IMR-90 (cell line): ENCODE data around the gene EFNB2. TPM values are rescaled to one million over a fixed set of nuclear protein-coding genes. Genes with fewer than 3 reads are reported as not detected.
A peak's percentile ranks its signal among the peaks of the same experiment; 100 is the strongest.

Source experiments
- ATAC-seq: fragments of 200-7000 bp; cut with Tn5 transposase; 2 replicates; pipeline ENCODE4 v1.9.1; 2020; ENCODE audit warnings: low read depth, mild to moderate bottlenecking, moderate library complexity
- BruUV-seq: library from RNA; stranded (reverse); fragments of 400-500 nt; replicated peaks from 2 replicates; lab custom pipeline; 2021; lab: Mats Ljungman, UMichigan
- CTCF ChIA-PET: fragments of 300-600 bp; formaldehyde crosslinking; extraction: SDS; loops from one replicate; lab custom pipeline; 2021; ENCODE audit warnings: antibody characterized with exemption; lab: Yijun Ruan, JAX
- POLR2A ChIA-PET: fragments of 300-600 bp; sonication (Branson Sonifier 250); formaldehyde crosslinking; loops from one replicate; lab custom pipeline; 2022; ENCODE audit warnings: antibody characterized with exemption; ENCODE audit not compliant: unreplicated experiment; lab: Charles Lee
- DNase-seq: peaks from one replicate; pipeline ENCODE4 v3.0.0; 2013
- H2AFZ ChIP-seq: replicated peaks from 2 replicates; pipeline ENCODE3; 2013; ENCODE audit warnings: low read length, mild to moderate bottlenecking; ENCODE audit not compliant: poor library complexity
- H2AK5ac ChIP-seq: 2 replicates; pipeline ENCODE4 v1.6.1; 2013; ENCODE audit warnings: low read depth, low read length, inconsistent platforms
- H2AK9ac ChIP-seq: replicated peaks from 2 replicates; pipeline ENCODE3; 2013; ENCODE audit warnings: mild to moderate bottlenecking, low read depth, low read length, moderate library complexity; ENCODE audit not compliant: poor library complexity
- H2BK120ac ChIP-seq: 2 replicates; pipeline ENCODE4 v1.6.1; 2013; ENCODE audit warnings: low read depth, low read length, inconsistent platforms
- H2BK15ac ChIP-seq: 3 replicates; pipeline ENCODE4 v1.6.1; 2013; ENCODE audit warnings: low read depth, low read length, inconsistent platforms
- H2BK20ac ChIP-seq: 2 replicates; pipeline ENCODE4 v1.6.1; 2013; ENCODE audit warnings: low read depth, mild to moderate bottlenecking, inconsistent platforms, low read length, moderate library complexity
- H2BK5ac ChIP-seq: 2 replicates; pipeline ENCODE4 v1.6.1; 2013; ENCODE audit warnings: mild to moderate bottlenecking, low read depth, low read length, inconsistent platforms; ENCODE audit not compliant: poor library complexity, severe bottlenecking
- H3K14ac ChIP-seq: replicated peaks from 2 replicates; pipeline ENCODE4 v1.6.1; 2013; ENCODE audit warnings: low read depth, low read length, inconsistent platforms
- H3K18ac ChIP-seq: 2 replicates; pipeline ENCODE4 v1.6.1; 2013; ENCODE audit warnings: low read depth, low read length, control low read depth
- H3K23ac ChIP-seq: 2 replicates; pipeline ENCODE4 v1.6.1; 2013; ENCODE audit warnings: low read depth, low read length, inconsistent platforms
- H3K27ac ChIP-seq: 2 replicates; pipeline ENCODE4 v1.5.1; 2013; ENCODE audit warnings: mild to moderate bottlenecking, control low read depth, low read length; ENCODE audit not compliant: insufficient read depth
- H3K27me3 ChIP-seq: 2 replicates; pipeline ENCODE4 v1.6.1; 2013; ENCODE audit warnings: low read length; ENCODE audit not compliant: control insufficient read depth, insufficient read depth
- H3K36me3 ChIP-seq: 2 replicates; pipeline ENCODE4 v1.6.1; 2013; ENCODE audit warnings: low read length, mixed read lengths; ENCODE audit not compliant: control insufficient read depth, insufficient read depth
- H3K4ac ChIP-seq: 2 replicates; pipeline ENCODE4 v1.6.1; 2013; ENCODE audit warnings: low read depth, low read length, inconsistent platforms
- H3K4me1 ChIP-seq: 2 replicates; pipeline ENCODE4 v1.6.1; 2013; ENCODE audit warnings: low read length, mixed read lengths; ENCODE audit not compliant: control insufficient read depth, insufficient read depth
- H3K4me2 ChIP-seq: 2 replicates; pipeline ENCODE4 v1.6.1; 2013; ENCODE audit warnings: low read depth, mild to moderate bottlenecking, control low read depth, low read length, moderate library complexity
- H3K4me3 ChIP-seq: 2 replicates; pipeline ENCODE4 v1.5.1; 2013; ENCODE audit warnings: low read depth, mild to moderate bottlenecking, control low read depth, low read length, moderate library complexity; ENCODE audit not compliant: insufficient read depth
- H3K56ac ChIP-seq: 2 replicates; pipeline ENCODE4 v1.6.1; 2013; ENCODE audit warnings: low read length, inconsistent platforms; ENCODE audit not compliant: insufficient read depth; ENCODE audit errors: extremely low read depth
- H3K79me1 ChIP-seq, 2 experiments: 2 replicates each; pipeline ENCODE4 v1.6.1; 2013; ENCODE audit warnings: low read length in 2 of 2, inconsistent platforms in 1 of 2, low read depth in 1 of 2
- H3K9ac ChIP-seq: 2 replicates; pipeline ENCODE4 v1.6.1; 2013; ENCODE audit warnings: low read depth, low read length, control low read depth
- H3K9me1 ChIP-seq: 2 replicates; pipeline ENCODE4 v1.6.1; 2013; ENCODE audit warnings: low read length, inconsistent platforms; ENCODE audit not compliant: insufficient read depth
- H3K9me3 ChIP-seq: 2 replicates; pipeline ENCODE4 v1.6.1; 2013; ENCODE audit warnings: low read length; ENCODE audit not compliant: control insufficient read depth, insufficient read depth
- H4K20me1 ChIP-seq: 2 replicates; pipeline ENCODE4 v1.6.1; 2013; ENCODE audit warnings: low read length, inconsistent platforms; ENCODE audit not compliant: insufficient read depth
- H4K5ac ChIP-seq: 2 replicates; pipeline ENCODE4 v1.6.1; 2013; ENCODE audit warnings: mild to moderate bottlenecking, low read depth, low read length, control low read depth
- H4K8ac ChIP-seq, 2 experiments: 2 replicates each; pipeline ENCODE4 v1.6.1; 2013; ENCODE audit warnings: low read depth in 2 of 2, low read length in 2 of 2, control low read depth in 1 of 2, inconsistent platforms in 1 of 2
- H4K91ac ChIP-seq: 2 replicates; pipeline ENCODE4 v1.6.1; 2013; ENCODE audit warnings: low read depth, low read length, inconsistent platforms; ENCODE audit not compliant: insufficient read depth
- MXI1 ChIP-seq: IDR thresholded peaks from 2 replicates; pipeline ENCODE4 v1.6.1; 2012; ENCODE audit warnings: low read depth, mild to moderate bottlenecking, low read length, moderate library complexity, borderline replicate concordance
- NFE2L2 ChIP-seq: fragments of 150-350 bp; IDR thresholded peaks from 2 replicates; pipeline ENCODE4 v1.6.1; 2016; ENCODE audit warnings: low read depth, mild to moderate bottlenecking, low read length
- RCOR1 ChIP-seq: IDR thresholded peaks from 2 replicates; pipeline ENCODE4 v1.6.1; 2012; ENCODE audit warnings: mild to moderate bottlenecking, low read length, improper control_type of control experiment; ENCODE audit not compliant: insufficient replicate concordance
- RFX5 ChIP-seq: IDR thresholded peaks from 2 replicates; pipeline ENCODE4 v1.8.0; 2012; ENCODE audit warnings: low read depth, mild to moderate bottlenecking, low read length, moderate library complexity
- WGBS, 2 experiments: methylation state at CpG; one replicate each; pipeline versions ENCODE4 v1.1.5 to v1.1.7; 2013; ENCODE audit warnings: missing lambda C conversion rate in 2 of 2; ENCODE audit not compliant: insufficient read length in 1 of 2; ENCODE audit errors: extremely low coverage in 2 of 2; 5-methylcytosine and 5-hydroxymethylcytosine counted together
- dilution Hi-C: fragments of 300-500 bp; cut with HindIII; formaldehyde crosslinking; loops from one replicate; pipeline ENCODE4 v1.14.3; 2018; ENCODE audit warnings: low sequenced_read_pairs; ENCODE audit not compliant: unreplicated experiment
- in situ Hi-C: fragments of 300-500 bp; cut with MboI; formaldehyde crosslinking; loops from 3 replicates; pipeline ENCODE4 v1.14.3; 2019; ENCODE audit warnings: low sequenced_read_pairs, inconsistent platforms, mixed read lengths
- intact Hi-C: fragments of 100-400 bp; cut with micrococcal nuclease; formaldehyde crosslinking; loops from 2 replicates; pipeline ENCODE4 v1.10.0; 2022
- polyA plus RNA-seq, 3 experiments: library from polyadenylated mRNA; depleted of rRNA; stranded (reverse); fragments of >200 nt; gene quantifications; 2 replicates each; pipeline ENCODE4 v1.2.3, GENCODE V29; 2012; ENCODE audit warnings: low replicate concordance in 1 of 3
- total RNA-seq: library from RNA; depleted of rRNA; stranded (reverse); fragments of >200 nt; gene quantifications from 2 replicates; pipeline ENCODE4 v1.2.3, GENCODE V29; 2012
- TF ChIP-seq, protein P1 (sequence below): fragments of 150-350 bp; IDR thresholded peaks from 2 replicates; pipeline ENCODE4 v1.6.1; 2016; ENCODE audit warnings: low read depth, mild to moderate bottlenecking, low read length, moderate library complexity, borderline replicate concordance

The EFNB2 gene
- total and polyA plus RNA-seq, 2 of the 4 experiments (the other 2 are of a cell fraction), result 5.4 to 6.0 TPM

DNA sequence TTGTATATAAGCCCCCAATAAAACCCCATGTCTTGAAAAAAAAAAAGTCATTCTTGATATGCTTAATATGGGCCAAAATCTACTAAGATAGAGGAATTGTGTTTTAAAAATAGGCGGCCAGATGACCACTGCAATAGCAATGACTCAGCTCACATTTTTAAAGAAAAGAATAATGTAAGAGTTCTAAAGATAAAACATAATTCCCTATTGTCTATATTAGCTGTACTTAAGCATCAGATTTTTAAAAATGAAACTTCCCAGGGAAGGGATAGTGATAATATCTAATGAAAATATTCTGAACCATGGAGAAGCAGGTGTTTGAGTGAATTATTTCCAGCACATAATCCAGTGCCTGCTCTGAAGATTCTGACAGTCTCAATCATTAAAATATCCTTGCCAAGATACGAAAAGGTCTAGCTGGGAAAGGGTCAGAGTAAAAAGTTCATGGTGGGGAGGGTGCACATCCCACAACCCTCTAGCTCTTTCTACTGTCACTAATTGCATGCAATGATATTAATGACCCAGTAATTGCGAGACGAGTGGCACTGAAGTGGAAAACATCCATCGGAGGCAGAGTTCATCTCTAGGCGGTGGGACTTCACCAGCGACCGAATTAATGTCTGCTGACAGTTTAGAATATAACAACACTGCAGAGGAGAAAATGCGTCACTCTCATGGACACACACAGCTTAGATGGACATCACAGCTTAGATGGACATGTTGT is 31.6 kb downstream of the EFNB2 start (continued):
- TF ChIP-seq MXI1, result no peak

DNA sequence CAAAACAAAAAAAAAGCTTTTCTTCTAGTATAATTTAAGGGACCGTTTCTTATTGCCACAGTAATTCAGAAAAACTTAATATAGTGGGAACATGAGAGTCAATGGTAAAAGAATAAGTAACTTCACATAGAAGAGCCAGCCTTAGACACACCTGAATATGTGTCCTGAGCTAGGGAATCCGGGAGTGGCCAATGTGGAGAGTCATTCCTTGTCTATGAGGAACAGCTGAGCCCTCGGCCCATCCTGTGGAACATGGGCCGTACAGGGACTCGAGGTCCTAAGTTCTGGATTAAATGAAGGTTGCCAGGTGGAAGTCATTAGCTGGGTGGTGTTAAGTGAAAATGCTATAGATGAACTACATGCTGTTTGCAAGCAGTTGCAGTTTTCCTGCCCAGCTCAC is 32.2 kb downstream of the EFNB2 start:
- no peak overlapping the region for H3K4me3 ChIP-seq
- no peak overlapping the region for H3K4me2 ChIP-seq
- H4K8ac ChIP-seq, result no peak overlapping the region
- dilution Hi-C loops, result no loop called here
- H2BK15ac ChIP-seq, result no peak overlapping the region
- CTCF ChIA-PET, result interaction anchor here (0.6 kb wide), 1 partner anchor 404 kb away, joined by 3 read pairs; no protein-coding TSS in a partner anchor
- no TSS peak for BruUV-seq
- no peaks in the 10 kb centered on the region for H3K9me1 ChIP-seq
- H3K4me1 ChIP-seq, result peaks cover 3% of the 10 kb centered on the region; the same call in 1 of the 2 replicates
- intact Hi-C loops, result no loop called here
- H4K91ac ChIP-seq, result no peak overlapping the region
- H3K14ac ChIP-seq, result no peak overlapping the region
- no peaks in the 10 kb centered on the region for H4K20me1 ChIP-seq
- no peak overlapping the region for H3K9ac ChIP-seq
- TF ChIP-seq, protein P1, sequence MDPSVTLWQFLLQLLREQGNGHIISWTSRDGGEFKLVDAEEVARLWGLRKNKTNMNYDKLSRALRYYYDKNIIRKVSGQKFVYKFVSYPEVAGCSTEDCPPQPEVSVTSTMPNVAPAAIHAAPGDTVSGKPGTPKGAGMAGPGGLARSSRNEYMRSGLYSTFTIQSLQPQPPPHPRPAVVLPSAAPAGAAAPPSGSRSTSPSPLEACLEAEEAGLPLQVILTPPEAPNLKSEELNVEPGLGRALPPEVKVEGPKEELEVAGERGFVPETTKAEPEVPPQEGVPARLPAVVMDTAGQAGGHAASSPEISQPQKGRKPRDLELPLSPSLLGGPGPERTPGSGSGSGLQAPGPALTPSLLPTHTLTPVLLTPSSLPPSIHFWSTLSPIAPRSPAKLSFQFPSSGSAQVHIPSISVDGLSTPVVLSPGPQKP, result no peak
- TF ChIP-seq RFX5 (no peak), RCOR1 (no peak), NFE2L2 (no peak)
- no peak overlapping the region for H3K4ac ChIP-seq
- 0 out of 2 replicates have a peak overlapping the region, but pooled peaks have one; percentile 17 for H2BK120ac ChIP-seq
- no peak overlapping the region for H2AFZ ChIP-seq
- H3K56ac ChIP-seq, result no peak overlapping the region
- H2BK5ac ChIP-seq, result no peak overlapping the region
- H2AK5ac ChIP-seq, result no peak overlapping the region
- no peak for ATAC-seq
- no peak for DNase-seq
- no peaks in the 10 kb centered on the region for H3K36me3 ChIP-seq
- H3K23ac ChIP-seq, result no peak overlapping the region
- no peaks in the 10 kb centered on the region for H3K9me3 ChIP-seq
- no peaks in the 10 kb centered on the region for H3K27me3 ChIP-seq
- in situ Hi-C loops, result loop anchor here (25.0 kb wide), 1 partner anchor 416 kb away; no protein-coding TSS in a partner anchor
- POLR2A ChIA-PET, result no interaction called here
- H4K5ac ChIP-seq, result no peak overlapping the region
- H3K79me1 ChIP-seq, result peaks cover 10 to 16% of the 10 kb centered on the region in 2 experiments; a peak in 1 of 4 replicates
- WGBS, 2 experiments, result 95% methylated on average over 3 of the region's 5 CpGs; no CpG with 5 or more reads in 1 of the 2 experiments
- H2AK9ac ChIP-seq, result peak overlapping the region; percentile 52
- no peak overlapping the region for H3K27ac ChIP-seq
- no peak overlapping the region for H2BK20ac ChIP-seq
- no peak overlapping the region for H3K18ac ChIP-seq
